Activated T-cell treated with anti-CD3 and anti-CD28 coated beads for 1 hour (primary cell): ENCODE data around the gene TRIM36.

Source experiments
- DNase-seq: peaks from one replicate; pipeline ENCODE4 v3.0.0-alpha.2; 2020; ENCODE audit warnings: low read depth

Gene TRIM36

DNA sequence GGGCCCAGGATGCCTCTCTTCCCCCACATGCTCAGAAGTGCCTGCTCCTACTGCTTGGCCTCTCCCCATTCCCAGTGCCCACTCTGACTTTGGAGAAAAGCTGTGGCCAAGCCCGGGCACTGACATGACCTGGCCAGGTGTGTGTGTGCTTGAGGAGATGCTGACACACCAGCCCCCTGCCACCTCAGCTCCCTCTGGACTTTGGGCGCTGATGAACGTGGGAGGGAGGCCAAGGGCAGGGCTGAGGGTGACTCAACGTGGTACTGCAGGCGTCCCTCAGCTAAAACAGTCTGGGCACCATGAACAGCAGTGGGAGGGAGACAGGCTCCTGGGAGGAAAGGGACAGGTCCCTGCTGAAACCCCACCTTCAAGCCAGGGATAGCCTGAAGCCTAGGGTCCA is 3.9 kb downstream of the TRIM36 start:
- DNase-seq = no peak

GRCh38 chr5:115160975-115161475 is 8.7 kb downstream of the TRIM36 start:
- no peak for DNase-seq

DNA sequence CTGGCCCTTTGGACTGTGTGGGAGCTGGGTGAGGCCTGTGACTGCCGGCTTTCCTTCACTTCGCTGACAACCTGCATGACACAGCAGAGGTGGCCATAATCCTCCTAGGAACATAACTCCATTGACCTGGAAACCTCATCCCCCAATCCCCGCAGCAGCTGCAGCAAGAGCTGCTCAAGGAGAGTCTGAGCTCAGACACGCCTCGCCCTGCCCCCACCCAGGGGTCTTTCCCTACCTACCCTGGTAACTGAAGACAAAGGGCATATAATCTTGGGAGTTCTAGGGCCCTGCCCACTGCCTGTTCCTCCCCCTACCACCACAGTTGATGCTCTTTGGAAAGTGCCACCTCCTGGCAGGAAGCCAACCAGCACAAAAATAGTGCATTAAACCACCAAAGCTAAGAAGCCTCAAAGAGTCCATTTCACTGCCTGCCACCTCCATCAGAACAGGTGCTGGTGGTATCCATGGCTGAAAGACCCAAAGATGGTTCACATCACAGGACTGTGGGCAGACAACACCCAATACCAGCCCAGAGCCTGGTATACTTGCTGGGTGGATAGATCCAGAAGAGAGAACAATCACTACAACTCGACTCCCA is 18.4 kb downstream of the TRIM36 start:
- no peak for DNase-seq

DNA sequence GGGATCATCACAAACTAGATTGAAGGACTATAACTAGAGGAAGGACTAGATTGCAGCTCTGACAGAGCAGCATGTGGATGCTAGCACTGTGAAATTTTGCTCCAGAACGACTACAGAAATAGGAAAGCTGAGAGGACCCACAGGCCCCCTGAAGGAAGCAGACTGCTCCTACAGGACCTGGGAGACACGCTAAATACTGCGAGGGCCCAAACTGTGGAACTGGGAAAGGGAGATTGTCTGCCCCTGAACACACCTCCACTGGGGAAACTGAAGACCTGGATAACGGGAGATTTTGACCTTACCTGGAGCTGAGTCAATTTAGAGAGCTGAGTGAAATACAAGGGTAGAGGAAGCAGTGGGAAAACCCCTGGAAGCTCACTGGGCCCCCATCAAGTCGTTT is 19.2 kb downstream of the TRIM36 start:
- DNase-seq = no peak

DNA sequence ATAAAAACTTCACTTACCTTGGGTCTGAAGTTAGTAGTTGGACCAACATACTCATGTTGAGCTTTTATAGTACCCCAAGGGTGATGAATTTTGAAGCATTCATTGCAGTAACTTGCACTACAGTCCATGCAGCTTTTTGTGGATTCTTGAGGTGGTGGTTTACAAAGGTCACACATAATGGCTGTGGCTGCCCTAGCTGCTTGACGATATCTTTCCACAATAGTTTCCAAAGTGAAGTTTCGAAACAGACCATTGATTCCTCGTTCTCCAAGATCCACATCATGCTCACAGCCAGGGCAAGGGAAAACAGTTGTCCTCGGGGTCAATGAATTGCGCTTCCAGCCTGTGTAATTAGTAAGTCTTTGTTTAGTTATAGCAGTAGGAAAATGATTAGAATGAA is 22.7 kb downstream of the TRIM36 start:
- no peak for DNase-seq

DNA sequence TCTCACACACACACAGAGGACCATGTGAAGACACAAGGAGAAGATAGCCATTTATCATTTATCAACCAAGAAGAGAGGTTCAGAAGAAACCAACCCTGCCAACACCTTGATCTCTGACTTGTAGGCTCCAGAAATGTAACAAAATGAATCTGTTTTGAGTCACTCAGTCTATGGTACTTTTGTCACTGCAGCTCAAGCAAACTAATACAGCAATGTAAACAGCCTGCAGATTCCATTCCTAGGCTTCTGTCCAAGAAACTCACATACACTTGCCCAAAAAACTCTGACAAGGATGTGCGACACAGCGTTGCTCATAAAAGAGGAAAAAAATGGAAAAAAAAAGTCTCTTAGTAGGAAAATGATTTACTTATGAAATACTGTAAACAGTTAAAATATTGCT is 33.4 kb downstream of the TRIM36 start:
- DNase-seq = no peak

DNA sequence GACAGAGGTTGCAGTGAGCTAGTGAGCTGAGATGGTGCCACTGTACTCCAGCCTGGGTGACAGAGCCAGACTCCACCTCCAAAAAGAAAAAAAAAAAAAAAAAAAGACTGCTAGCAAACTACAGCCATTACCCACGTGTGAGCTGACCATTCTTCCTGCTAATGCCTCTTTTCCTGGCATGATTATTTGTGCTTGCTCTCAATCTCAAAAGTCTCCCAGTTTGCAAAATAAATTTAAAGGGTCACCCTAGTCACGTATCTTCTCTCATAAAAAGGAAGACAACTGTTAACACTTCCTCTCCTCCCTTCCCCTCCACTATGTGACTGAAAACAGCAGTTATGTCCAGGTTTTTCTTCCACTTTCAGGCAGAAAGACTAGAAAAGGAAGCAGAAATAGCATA is 37.2 kb downstream of the TRIM36 start:
- no peak for DNase-seq

DNA sequence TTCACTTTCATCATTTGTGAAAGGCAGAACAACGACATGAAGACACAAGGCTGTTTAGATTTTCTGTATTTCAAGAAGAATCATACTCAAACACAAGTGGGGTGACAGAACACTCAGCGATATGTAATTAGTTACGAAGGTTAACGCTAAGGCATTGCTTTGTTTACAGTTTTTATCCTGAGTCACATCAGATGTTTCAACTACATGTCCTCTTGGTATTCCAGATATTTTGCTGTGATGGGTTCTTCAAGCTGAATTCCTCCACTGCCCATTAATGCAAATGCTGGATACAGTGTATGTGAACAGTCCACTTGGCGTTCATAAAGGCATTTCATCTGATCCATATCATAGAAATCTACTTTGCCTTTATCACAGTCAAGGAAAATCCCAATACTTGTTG is 43.4 kb downstream of the TRIM36 start:
- no peak for DNase-seq

DNA sequence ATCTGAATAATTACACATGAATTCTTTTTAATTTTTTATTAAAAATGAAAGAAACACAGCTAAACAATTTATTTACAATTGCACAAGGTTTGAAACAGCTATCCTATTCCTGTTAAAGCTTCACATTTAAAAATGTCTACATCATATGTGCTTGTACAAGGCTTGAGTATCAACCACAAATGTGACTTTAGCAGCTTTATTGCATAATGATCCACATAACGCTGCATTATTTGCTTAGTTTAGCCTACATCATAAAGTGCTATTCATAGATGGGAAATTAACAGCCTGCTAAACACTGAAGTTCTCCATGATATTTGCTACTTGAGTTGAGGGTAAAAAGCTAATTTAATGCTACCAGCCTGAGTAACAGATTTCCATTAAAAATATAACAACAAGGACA is 45.0 kb downstream of the TRIM36 start:
- DNase-seq = no peak

DNA sequence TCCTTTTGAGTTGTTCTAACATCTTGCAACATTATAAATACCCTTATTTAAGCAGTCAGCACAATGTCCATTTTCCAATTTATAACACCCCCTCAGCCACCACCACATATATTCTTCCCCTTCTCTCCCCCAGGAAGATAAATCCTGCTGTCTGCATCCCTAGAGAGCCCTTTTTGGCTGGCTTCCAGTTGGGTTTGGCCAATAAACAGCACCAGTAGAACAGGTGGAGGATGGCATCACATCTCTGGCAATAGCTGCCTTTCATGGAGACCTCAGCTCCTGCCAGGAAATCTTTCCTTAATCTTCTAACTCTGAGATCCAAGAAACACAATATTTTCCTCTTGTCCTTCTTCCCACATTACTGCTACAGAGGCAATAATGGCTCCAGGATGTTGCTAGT is 53.7 kb downstream of the TRIM36 start:
- no peak for DNase-seq

GRCh38 chr5:115109840-115110239 is 59.9 kb downstream of the TRIM36 start:
- DNase-seq = no peak

DNA sequence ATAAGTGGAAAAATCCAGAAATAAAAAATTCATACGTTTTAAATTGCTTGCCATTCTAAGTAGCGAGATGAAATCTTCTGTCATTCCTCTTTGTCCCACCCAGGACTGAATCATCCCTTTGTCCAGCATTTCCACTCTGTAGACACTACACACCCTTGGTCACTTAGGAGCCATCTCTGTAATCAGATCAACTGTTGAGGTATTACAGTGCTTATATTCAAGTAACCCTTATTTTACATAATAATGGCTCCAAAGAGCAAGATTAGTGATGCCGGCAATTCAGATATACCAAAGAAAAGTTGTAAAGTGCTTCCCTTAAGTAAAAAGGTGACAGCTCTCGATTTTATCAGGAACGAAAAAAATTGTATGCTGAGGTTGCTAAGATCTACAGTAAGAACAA is 60.4 kb downstream of the TRIM36 start:
- DNase-seq = no peak

DNA sequence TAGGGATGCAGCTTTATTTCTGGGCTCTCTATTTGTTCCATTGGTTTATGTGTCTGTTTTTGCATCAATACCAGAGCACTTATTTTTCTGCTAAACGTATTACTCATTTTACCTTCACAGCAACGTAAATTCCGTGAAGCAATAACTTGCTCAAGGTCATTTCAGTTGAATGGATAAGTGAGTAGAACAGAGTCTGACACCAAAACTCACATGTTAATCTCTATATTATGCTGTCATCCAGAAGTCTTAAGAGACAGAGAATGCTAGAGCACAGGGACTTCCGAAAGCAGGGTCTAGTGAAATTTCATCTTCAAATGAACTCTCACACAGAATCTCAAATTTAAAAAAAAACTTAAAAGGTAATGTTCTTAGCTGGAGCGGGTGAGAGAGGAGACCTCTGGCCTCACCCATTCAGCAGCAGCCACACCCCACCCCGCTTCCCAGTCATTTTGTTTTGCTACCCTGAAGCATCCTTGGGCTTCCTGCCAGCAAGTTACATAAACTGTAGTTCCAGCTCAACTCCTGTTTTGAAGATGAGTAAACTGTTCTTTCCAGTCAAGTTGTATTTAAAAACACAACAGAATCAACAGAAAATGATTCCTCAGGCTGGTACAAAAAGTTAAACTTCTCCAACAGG is 69.3 kb downstream of the TRIM36 start:
- no peak for DNase-seq

DNA sequence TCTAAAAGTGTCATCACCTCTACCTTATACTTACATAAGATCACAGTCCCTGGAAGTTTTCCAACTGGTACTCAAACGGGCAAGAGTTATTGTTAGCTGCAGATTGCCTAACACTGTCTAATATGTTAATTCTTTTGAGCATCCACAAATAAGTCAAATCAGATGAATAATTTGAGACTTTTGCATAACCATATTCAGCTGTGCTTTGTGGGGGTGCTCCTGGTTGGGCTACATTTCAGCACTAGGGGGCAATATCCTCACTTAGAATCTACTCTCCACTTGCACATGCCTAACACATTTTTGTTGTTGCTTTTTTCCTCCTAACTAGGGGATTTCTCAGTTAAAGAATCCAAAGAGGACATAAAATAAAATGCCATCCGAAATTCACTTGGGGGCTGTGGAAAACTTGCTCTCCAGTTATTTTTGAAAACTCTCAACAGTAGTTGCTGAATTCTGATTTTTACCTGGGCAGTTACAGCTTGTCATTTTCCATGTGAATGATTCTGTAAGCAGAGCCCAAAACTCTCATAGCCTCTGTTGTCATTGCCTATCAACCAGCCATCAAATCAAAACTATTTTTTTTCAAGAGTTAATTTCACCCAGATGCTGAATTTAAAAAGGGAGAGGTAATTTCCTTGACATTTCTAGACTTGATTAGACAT is 71.5 kb downstream of the TRIM36 start:
- DNase-seq = no peak

DNA sequence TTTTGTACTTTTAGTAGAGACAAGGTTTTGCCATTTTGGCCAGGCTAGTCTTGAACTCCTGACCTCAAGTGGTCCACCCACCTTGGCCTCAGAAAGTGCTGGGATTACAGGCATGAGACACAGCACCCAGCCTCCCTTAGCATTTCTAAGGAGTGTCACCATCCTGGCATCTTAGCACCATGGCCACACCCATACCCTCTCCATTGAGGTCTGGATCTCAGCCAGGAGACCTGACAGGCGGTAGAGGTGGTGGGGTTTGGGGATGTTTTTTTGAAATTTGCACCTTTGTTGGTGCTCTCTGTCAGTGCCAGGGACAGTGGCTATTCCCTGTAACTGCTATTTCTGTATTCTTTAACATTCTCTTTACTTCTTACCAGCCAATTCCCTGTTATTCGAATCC is 72.5 kb downstream of the TRIM36 start:
- no peak for DNase-seq

- no peak for DNase-seq
These were observed 73.5 kb downstream of the TRIM36 start for GRCh38 chr5:115096034-115096769.

- DNase-seq = no peak
These were observed 81.8 kb downstream of the TRIM36 start for GRCh38 chr5:115087951-115088350.

- no peak for DNase-seq
These were observed 83.2 kb downstream of the TRIM36 start for GRCh38 chr5:115086473-115086872.

GRCh38 chr5:115084246-115084793 is 85.4 kb downstream of the TRIM36 start:
- DNase-seq = no peak

DNA sequence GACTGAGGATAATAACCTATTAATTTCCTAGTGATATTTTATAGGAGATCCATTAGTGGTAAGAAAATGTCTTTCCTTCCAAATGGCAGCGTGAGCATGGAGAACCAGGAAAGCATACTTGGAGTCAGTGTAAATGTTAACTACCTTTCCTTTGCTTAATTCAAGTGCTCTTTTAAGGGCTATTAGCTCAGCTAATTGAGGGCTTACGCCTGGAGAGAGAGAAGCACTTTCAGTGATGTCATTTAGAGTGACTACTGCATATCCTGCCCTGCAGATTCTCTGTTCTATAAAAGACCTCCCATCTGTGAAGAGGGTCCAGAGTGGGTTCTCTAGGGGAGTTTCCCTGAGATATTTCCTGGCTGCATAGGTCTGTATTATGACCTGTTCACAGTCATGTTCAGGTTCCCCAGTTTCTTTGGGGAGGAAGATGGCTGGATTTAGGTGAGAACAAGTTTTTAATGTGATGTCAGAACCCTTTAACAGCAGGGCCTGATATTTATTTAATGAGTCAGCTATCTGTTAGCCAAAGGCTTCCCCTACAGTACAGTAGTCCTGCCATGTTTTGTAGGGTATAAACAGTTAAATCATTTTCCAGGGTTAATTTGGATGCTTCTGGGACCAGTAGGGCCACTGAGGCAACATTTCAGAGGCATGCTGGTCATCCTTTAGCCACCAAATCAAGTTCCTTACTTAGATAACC is 89.6 kb downstream of the TRIM36 start:
- DNase-seq = no peak
